PC-9 (cell line): ENCODE measurements around the gene ZNF593OS.

Experiments used
- CTCF ChIP-seq: fragments of 200-600 bp; sonication (generic); conservative IDR thresholded peaks from 2 replicates; pipeline ENCODE4 v1.6.1; 2017; ENCODE audit warnings: mixed run types, antibody characterized with exemption, mild to moderate bottlenecking, moderate library complexity
- EZH2 ChIP-seq: fragments of 200-600 bp; sonication (generic); IDR thresholded peaks from 2 replicates; pipeline ENCODE4 v1.8.0; 2017; ENCODE audit warnings: antibody characterized with exemption, low read depth

- TF ChIP-seq CTCF, result no peak
- TF ChIP-seq EZH2, result no peak
Observed at GRCh38 chr1:26184086-26184485, 12.5 kb upstream of the ZNF593OS start.
